Measurements from ENCODE around the gene MBD1.

DNA sequence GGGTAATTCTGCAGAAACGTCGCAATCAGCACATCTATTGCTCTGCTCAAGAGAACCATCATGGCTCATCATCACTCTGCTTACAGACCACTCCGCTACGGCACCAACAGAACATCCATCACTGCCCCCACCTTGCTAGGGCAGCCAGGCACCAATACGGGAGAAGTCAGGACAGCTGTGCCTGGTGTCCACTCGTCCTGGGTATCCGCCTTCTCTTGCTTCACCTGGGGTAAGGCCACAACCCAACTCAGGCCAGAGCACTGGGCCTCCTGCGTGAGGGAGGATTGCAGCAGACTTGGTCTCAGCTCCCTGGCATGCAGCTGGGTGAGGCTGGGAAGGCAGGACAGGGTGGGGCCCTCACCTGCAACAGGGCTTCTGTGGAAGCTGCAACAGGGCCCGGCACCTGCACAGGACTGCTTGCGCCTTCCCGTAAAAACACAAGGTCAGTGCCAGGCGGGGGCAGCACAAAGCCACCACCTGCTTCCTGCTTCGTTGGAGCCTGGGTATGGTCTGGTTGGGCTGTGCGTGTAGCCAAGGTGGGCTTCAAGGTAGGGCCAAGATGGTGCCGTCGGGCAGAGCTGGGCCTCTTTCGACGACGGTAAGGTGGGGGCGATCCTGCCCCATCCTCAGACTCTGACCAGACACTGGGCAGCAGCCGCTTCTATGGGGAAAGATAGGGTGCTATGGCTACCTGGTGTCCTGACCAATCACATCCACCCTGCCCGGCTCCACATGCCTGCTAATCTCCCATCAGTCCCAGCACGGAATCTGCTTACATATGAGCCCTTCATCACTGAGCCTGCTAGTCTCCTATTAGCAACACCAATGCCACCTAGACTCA, 7.9 kb downstream of the MBD1 start:
- no peak for TF ChIP-seq POLR2A (IDR thresholded peaks at IDR 0.05)
- TF ChIP-seq, protein P1, sequence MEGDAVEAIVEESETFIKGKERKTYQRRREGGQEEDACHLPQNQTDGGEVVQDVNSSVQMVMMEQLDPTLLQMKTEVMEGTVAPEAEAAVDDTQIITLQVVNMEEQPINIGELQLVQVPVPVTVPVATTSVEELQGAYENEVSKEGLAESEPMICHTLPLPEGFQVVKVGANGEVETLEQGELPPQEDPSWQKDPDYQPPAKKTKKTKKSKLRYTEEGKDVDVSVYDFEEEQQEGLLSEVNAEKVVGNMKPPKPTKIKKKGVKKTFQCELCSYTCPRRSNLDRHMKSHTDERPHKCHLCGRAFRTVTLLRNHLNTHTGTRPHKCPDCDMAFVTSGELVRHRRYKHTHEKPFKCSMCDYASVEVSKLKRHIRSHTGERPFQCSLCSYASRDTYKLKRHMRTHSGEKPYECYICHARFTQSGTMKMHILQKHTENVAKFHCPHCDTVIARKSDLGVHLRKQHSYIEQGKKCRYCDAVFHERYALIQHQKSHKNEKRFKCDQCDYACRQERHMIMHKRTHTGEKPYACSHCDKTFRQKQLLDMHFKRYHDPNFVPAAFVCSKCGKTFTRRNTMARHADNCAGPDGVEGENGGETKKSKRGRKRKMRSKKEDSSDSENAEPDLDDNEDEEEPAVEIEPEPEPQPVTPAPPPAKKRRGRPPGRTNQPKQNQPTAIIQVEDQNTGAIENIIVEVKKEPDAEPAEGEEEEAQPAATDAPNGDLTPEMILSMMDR (IDR thresholded peaks at IDR 0.05), result no peak
